ENCODE measurements around the gene MED27. TPM values are rescaled to one million over a fixed set of nuclear protein-coding genes. Genes with fewer than 3 reads are reported as not detected.

MED27 gene
- total RNA-seq, 2 experiments from 2014 or later: 24.7 to 25.3 TPM

DNA sequence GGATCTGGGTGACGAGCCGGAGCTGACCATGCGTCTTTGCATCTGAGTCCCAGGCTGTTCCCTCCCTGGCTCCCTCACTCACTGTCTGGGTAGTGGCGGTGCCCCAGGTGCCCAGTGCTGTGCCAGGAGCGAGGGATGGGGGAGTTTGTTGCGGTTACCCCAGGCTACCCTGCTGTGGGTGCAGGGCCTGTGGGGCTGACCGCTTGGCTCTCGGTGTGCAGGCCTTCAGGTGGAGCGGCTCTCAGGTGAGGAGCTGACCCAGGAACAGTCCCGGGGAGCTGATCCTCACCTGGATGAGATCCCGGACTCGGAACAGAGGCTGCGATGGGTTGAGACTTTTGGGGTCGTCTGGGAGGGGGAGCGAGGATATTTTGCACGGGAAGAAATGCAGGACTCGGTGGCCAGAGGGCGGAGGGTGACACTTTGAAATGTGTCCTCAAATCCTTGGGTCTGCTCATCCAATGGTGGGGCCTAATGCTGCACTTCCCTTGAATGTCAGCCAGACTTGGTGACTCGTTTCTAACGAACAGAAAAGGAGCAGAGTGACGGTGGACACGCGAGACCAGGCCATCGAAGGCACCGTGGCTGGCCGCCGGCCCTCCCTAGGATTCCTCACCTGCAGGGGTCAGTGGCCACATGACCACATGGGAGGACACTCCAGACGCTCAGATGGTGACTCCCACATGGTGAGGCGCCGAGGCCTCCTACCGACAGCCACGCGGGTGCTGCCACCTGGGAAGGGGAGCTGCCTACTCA lies 235.5 kb downstream of the MED27 start:
- CTCF ChIA-PET: no interaction called here
- Mint-ChIP-seq H3K27me3 (ENCODE audit: low read depth) (no peaks in the 10 kb centered on the region), H3K27ac (no peak overlapping the region)

DNA sequence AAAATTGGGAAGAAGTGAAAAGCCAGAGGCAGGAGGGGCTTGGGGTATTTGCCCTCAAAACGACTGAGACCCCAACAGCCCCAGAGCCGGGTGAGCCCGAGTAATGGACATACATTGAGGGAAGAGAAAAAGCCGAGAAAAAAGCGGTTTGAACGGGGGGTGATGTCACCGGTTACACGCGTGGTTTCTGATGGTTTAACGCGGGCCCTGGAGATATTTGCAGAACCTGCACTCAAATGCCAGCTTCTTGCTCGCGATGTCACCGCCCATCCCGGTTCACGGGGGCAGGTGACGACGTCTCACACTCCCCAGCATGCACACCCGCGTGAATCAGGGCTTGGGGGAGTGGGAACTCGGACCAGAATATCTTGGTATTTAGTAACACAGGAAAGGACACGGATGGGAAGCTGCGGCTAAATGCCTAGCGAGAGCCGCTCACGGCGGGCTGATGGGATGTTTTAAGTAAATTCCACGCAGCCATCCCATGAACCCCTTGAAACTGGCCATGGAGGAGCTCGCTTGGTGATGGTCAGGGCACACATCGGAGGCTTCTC lies 237.8 kb downstream of the MED27 start:
- H3K4me1 Mint-ChIP-seq (ENCODE audit: low read depth): peaks cover 12% of the 10 kb centered on the region
- H3K27ac Mint-ChIP-seq: no peak overlapping the region
- POLR2A ChIA-PET: no interaction called here
- H3K9me3 Mint-ChIP-seq (ENCODE audit: insufficient read depth): no peaks in the 10 kb centered on the region
- no peak for DNase-seq
- H3K36me3 Mint-ChIP-seq (ENCODE audit: low read depth): no peaks in the 10 kb centered on the region
- H3K4me3 Mint-ChIP-seq: no peak overlapping the region
- CTCF ChIA-PET: no interaction called here
- ATAC-seq: no peak
- no peaks in the 10 kb centered on the region for H3K27me3 Mint-ChIP-seq (ENCODE audit: low read depth)

More for the DNA sequence above, 235.5 kb downstream of the MED27 start:
- no peak for ATAC-seq
- DNase-seq: no peak
- POLR2A ChIA-PET: no interaction called here
- H3K9me3 Mint-ChIP-seq (ENCODE audit: insufficient read depth): no peaks in the 10 kb centered on the region
- peaks cover 12% of the 10 kb centered on the region for H3K4me1 Mint-ChIP-seq (ENCODE audit: low read depth)
- H3K4me3 Mint-ChIP-seq: no peak overlapping the region
- H3K36me3 Mint-ChIP-seq (ENCODE audit: low read depth): no peaks in the 10 kb centered on the region

DNA sequence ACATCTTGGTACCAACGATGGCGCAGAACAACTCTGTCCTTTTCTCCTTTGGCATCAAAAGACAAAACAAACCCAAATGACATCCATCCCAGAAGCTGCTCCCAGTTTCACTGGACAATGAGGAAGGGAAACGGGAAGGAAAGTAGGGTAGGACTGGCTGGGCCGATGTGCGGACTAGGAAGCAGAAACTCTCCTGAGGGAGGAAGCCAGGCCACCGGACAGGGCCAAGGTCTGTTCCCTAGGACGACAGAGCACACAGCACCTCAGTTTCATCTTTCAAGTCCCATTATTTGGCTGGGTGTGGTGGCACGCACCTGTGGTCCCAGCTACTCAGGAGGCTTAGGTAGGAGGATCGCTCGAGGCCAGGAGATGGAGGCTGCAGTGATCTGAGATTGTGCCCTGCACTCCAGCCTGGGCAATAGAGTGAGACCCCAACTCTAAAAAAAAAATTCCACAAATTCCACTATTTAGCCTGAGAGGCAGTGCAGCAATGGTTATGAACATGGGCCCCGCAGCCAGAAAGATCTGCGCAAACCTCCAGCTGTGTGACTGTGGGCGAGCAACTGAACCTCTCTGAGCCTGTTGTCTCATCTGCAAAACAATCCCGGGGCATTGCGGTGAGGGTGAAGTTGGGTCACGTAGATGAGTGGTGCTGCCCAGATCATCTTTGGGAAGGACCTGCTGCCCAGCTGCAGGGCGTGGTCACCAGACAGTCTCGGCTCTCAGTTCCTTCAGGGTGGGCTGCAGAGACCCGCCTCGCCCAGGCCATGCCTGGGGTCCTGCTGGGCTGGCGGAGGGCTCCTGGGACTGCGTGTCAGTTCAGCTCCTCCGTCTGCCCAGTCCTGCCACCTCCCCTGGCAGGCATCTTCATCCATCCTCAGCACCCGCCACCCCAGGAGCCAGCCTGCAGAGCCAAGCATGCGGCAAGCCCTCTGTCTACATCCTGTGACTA lies 238.6 kb downstream of the MED27 start:
- no peak overlapping the region for H3K27ac Mint-ChIP-seq

DNA sequence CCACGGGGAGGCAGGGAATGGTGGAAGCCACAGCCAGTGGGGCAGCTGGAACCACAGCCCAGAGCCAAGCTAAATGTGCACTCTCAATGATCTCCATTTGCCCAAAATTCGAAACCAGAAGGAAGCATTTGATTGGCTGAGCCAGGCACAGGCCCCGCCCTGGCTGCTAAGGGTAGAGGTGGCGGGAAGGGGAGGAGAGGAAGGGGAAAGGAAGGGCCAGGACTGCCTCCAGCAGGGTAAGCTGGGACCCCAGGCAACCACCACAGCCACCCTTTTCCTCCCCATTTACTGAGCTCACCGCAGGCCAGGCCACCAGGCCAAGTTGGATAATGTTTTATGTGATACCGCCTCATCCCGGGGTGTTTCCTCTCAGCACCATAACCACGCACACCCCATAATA lies 239.4 kb downstream of the MED27 start:
- Mint-ChIP-seq H3K27me3 (ENCODE audit: low read depth) (no peaks in the 10 kb centered on the region), H3K27ac (peak overlapping the region; percentile 79), H3K36me3 (ENCODE audit: low read depth) (no peaks in the 10 kb centered on the region), H3K4me1 (ENCODE audit: low read depth) (peaks cover 12% of the 10 kb centered on the region), H3K9me3 (ENCODE audit: insufficient read depth) (no peaks in the 10 kb centered on the region), H3K4me3 (no peak overlapping the region)
- ATAC-seq (no peak), DNase-seq (no peak)
- ChIA-PET CTCF (no interaction called here), POLR2A (no interaction called here)

More for the DNA sequence above, 238.6 kb downstream of the MED27 start:
- peaks cover 12% of the 10 kb centered on the region for H3K4me1 Mint-ChIP-seq (ENCODE audit: low read depth)
- H3K27me3 Mint-ChIP-seq (ENCODE audit: low read depth): no peaks in the 10 kb centered on the region
- POLR2A ChIA-PET: no interaction called here
- no peaks in the 10 kb centered on the region for H3K9me3 Mint-ChIP-seq (ENCODE audit: insufficient read depth)
- DNase-seq (no peak), ATAC-seq (no peak)
- CTCF ChIA-PET: no interaction called here
- H3K4me3 Mint-ChIP-seq: no peak overlapping the region
- no peaks in the 10 kb centered on the region for H3K36me3 Mint-ChIP-seq (ENCODE audit: low read depth)

DNA sequence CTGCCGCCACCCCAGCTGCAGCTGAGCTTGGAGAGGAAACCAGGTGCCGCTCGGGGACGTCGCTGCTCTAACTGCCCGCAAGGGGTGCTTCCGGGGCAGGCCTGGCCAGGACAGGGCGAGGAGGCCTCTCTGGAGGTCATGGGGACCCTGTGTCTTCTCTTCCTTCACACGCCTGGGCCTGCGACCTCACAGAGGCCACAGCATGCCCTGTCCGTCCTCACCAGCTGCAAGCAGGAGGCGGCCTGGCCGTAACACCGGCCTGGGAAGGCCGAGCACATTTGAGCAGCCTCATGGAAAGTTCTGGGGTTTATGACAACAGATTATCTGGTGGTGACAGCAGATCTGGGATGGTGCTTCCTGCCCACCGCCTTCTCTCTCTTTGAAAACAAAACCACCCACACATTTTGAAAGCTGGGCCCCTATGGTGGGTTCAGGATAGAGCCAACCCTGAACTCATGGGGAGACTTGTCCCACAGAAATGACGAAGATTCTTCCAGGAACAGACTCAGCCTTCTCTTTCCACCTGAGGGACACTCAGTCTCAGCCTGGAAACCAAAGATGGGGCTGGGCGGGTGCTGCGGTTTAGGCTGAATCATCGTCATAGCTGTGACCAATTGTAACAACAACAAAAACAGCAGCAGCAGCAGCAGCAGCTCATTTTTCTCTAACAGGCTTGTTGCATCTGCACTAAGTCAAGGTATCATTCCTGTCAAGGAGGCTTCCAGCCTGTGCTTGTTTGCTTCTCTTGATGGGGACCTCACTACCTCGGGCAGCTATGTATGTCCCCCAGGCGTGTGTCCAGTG lies 240.2 kb downstream of the MED27 start:
- peak; percentile 39 for DNase-seq
- ChIA-PET CTCF (no interaction called here), POLR2A (no interaction called here)
- no peaks in the 10 kb centered on the region for H3K36me3 Mint-ChIP-seq (ENCODE audit: low read depth)
- H3K4me3 Mint-ChIP-seq: no peak overlapping the region
- peak overlapping the region; percentile 79 for H3K27ac Mint-ChIP-seq
- no peaks in the 10 kb centered on the region for H3K27me3 Mint-ChIP-seq (ENCODE audit: low read depth)
- no peaks in the 10 kb centered on the region for H3K9me3 Mint-ChIP-seq (ENCODE audit: insufficient read depth)
- peak; percentile 47 for ATAC-seq
- H3K4me1 Mint-ChIP-seq (ENCODE audit: low read depth): peaks cover 12% of the 10 kb centered on the region

DNA sequence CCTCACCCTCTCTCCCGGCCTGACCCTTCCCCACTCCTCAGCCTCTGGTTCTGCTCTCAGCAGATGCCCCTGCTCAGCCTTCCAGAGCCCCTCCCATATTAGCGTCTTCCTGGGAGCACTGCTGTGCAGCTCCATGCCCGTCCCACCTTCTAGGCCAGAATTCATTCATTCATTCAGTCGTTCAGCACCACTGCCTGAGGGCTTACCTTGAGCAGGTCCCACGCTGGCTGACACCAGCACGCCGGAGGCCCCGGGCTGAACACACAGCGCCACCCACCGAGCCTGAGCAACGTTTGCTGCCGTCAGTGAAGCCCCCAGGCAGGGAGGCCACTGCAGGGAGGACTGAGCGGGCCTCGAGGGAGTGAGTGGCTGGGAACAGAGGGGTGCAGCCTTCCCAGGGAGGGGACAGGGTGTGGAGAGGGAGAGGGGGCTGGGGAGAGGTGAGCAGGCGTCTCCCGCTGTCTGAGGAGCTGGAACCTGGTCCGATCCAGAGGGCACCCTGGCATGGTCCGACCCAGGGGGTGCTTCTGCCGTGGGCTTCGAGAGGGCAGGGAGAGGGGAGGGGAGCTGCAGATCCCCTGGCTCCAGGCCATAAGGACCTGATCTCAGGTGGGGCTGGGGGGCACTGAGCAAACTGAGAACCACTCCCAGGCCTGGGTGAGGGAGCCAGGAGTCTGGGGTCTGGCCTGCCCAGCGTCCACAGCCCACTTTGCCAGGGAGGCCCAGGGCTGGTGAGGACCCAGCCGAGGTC lies 241.0 kb downstream of the MED27 start:
- no peaks in the 10 kb centered on the region for H3K9me3 Mint-ChIP-seq (ENCODE audit: insufficient read depth)
- H3K36me3 Mint-ChIP-seq (ENCODE audit: low read depth): no peaks in the 10 kb centered on the region
- DNase-seq (no peak), ATAC-seq (no peak)
- H3K4me3 Mint-ChIP-seq: no peak overlapping the region
- ChIA-PET POLR2A (no interaction called here), CTCF (no interaction called here)
- H3K27ac Mint-ChIP-seq: peak overlapping the region; percentile 8
- peaks cover 12% of the 10 kb centered on the region for H3K4me1 Mint-ChIP-seq (ENCODE audit: low read depth)
- H3K27me3 Mint-ChIP-seq (ENCODE audit: low read depth): no peaks in the 10 kb centered on the region

DNA sequence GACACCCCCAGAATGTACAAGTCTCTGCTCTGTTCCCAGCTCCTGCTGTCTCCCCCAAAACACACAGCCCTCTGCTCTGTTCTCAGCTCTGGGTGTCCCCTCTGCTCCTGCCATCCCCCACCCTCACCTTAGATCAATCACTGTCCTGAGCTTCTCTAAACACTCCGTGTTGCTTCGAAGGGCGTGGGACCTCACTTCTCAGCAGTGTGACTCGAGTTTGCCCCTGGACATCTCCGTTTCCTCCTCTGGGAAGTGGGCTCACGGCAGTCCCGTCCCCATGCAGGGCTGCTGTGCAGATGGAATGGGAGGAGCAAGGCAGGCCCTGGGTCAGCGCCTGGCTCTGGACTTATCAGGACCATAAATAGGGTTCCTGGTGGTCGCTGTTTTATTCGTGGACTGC lies 241.8 kb downstream of the MED27 start:
- ChIA-PET CTCF (no interaction called here), POLR2A (no interaction called here)
- H3K4me1 Mint-ChIP-seq (ENCODE audit: low read depth): peaks cover 12% of the 10 kb centered on the region
- no peak overlapping the region for H3K27ac Mint-ChIP-seq
- ATAC-seq: no peak
- H3K36me3 Mint-ChIP-seq (ENCODE audit: low read depth): no peaks in the 10 kb centered on the region
- peaks cover 4% of the 10 kb centered on the region for H3K27me3 Mint-ChIP-seq (ENCODE audit: low read depth)
- no peaks in the 10 kb centered on the region for H3K9me3 Mint-ChIP-seq (ENCODE audit: insufficient read depth)
- no peak for DNase-seq
- H3K4me3 Mint-ChIP-seq: no peak overlapping the region

DNA sequence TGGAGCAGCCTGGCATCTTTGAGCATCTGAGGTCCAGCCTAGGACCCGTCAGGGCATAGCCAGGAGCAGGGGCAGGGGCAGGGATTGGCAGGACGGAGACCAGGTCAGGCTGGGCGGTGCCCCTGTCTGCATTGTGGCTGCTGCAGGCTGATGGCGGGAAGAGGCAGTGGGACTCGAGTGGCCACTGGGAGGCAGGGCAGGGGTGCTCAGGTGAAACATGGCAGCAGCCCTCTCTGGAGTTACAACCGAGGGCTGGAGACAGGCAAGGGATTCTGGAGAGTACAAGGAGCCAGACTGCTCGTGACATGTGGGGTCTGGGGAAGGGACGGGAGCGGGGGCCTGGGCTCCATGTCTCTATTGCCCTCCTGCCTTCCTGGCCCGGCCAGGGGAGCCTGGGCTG lies 242.4 kb downstream of the MED27 start:
- Mint-ChIP-seq H3K4me3 (no peak overlapping the region), H3K27ac (no peak overlapping the region), H3K27me3 (ENCODE audit: low read depth) (peaks cover 4% of the 10 kb centered on the region), H3K36me3 (ENCODE audit: low read depth) (no peaks in the 10 kb centered on the region), H3K9me3 (ENCODE audit: insufficient read depth) (no peaks in the 10 kb centered on the region), H3K4me1 (ENCODE audit: low read depth) (peaks cover 12% of the 10 kb centered on the region)
- no peak for ATAC-seq
- ChIA-PET POLR2A (no interaction called here), CTCF (no interaction called here)
- no peak for DNase-seq

DNA sequence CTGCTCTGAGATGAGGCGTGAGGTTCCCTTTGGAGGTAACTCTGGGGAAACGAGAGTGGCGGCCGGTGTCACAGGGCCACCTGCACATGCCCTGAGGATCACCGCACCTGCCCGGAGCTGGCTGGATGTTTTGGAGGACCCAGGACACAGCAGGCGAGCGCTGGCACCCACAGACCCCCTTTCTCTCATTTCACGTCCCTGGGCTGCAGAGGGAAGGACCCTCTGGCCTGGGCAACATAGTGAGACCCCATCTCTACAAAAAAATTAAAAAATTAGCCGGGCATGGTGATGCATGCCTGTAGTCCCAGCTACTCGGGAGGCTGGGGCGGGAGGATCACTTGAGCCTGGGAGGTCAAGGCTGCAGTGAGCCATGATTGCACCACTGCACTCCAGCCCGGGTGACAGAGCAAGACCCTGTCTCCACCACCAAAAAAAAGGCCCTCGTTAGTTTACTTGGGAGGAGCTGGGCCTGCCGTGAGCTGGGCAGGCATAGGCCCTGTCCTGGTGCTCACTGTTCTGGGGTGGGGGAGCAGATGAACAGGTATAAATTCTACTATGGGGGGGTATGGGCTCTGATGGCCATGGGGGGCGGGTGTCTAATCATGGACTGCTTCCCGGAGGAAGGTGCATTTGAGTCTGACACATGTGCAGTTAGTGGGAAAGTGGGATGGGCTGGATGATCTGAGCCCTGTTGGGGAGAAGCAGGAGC lies 242.9 kb downstream of the MED27 start:
- Mint-ChIP-seq H3K4me1 (ENCODE audit: low read depth) (peaks cover 12% of the 10 kb centered on the region), H3K36me3 (ENCODE audit: low read depth) (no peaks in the 10 kb centered on the region), H3K27ac (no peak overlapping the region), H3K4me3 (no peak overlapping the region), H3K9me3 (ENCODE audit: insufficient read depth) (no peaks in the 10 kb centered on the region), H3K27me3 (ENCODE audit: low read depth) (peaks cover 4% of the 10 kb centered on the region)
- ATAC-seq: no peak
- no peak for DNase-seq
- ChIA-PET CTCF (no interaction called here), POLR2A (no interaction called here)

DNA sequence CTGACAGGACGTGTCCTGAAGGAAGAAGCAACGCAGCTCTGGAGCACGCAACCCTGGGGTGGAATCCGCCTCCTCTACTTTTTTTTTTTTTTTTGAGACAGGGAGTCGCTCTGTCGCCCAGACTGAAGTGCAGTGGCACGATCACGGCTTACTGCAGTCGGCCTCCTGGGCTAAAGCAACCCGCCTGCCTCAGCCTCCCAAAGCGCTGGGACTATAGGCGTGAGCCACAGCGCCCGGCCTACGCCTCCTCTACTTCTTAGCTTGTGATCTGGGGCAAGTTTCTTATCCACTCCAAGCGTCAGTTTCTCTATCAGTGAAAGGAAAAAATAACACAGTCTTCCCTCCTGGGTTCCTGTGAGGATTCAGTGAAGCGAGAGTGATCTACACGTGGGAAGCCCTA lies 243.6 kb downstream of the MED27 start:
- ATAC-seq: no peak
- no peaks in the 10 kb centered on the region for H3K9me3 Mint-ChIP-seq (ENCODE audit: insufficient read depth)
- no peaks in the 10 kb centered on the region for H3K36me3 Mint-ChIP-seq (ENCODE audit: low read depth)
- ChIA-PET CTCF (no interaction called here), POLR2A (no interaction called here)
- H3K4me1 Mint-ChIP-seq (ENCODE audit: low read depth): peaks cover 12% of the 10 kb centered on the region
- no peak overlapping the region for H3K27ac Mint-ChIP-seq
- peaks cover 4% of the 10 kb centered on the region for H3K27me3 Mint-ChIP-seq (ENCODE audit: low read depth)
- H3K4me3 Mint-ChIP-seq: no peak overlapping the region
- DNase-seq: no peak
